ENCODE measurements around the gene UGT1A4. TPM values are rescaled to one million over a fixed set of nuclear protein-coding genes. Genes with fewer than 3 reads are reported as not detected.

Gene UGT1A4
- total RNA-seq, 4 donors from 2014 or later = 0.13 to 3.8 (median 0.45) TPM

DNA sequence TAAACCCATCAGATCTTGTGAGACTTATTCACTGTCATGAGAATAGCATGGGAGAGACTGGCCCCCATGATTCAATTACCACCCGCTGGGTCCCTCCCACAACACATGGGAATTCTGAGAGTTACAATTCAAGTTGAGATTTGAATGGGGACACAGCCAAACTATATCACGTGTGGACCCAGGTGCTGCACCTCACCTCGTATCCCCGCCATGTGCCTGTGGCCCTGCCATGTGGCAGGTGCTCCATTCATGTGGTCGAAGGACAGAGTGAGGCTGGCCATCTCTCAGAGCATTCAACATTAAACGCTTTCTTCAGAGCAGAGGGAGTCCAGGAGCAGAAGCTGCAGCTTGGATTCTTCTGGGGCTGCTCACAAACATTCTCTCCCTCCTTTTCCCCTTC, 91.8 kb downstream of the UGT1A4 start:
- intact Hi-C loops (cut with DNase I) = no loop called here
- 97% methylated on average over 6 of the region's 6 CpGs for WGBS, 2 donors

DNA sequence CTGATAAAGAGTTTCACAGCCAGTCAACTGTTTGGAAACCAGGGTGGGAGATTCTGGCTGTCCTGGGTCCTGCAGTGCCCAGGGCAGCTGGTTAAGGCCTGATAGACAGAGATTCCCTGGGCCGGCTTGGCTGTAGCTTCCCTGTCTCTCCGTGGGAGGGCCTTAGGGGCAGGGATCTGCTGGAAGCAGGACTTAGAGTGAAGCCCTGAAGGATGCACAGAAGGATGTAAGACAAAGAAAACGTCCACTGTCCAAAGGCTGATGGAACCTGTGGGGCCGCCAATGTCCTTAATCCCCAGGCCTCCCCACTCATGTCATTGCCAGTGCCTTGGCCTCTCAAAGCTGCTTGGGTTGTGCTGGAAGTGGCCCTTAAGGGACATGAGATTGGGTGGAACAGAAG, 92.6 kb downstream of the UGT1A4 start:
- Histone ChIP-seq H3K9me3 (no peaks in the 10 kb centered on the region), H3K27ac (no peak overlapping the region), H3K36me3 (no peaks in the 10 kb centered on the region), H3K27me3 (no peaks in the 10 kb centered on the region), H3K4me3 (replicated peaks in 1 of 3) (no peak overlapping the region), H3K4me1 (no peaks in the 10 kb centered on the region)
- TF ChIP-seq POLR2A (IDR thresholded peaks at IDR 0.05) (no peak), CTCF (IDR thresholded peaks at IDR 0.05) (no peak)
- 86 to 87% methylated on average over 4 of the region's 4 CpGs for WGBS, 2 donors
- intact Hi-C loops (cut with DNase I) = no loop called here
- DNase-seq = no peak

More for the DNA sequence above, 91.8 kb downstream of the UGT1A4 start:
- no peaks in the 10 kb centered on the region for H3K9me3 ChIP-seq
- no peak for DNase-seq
- no peak overlapping the region for H3K27ac ChIP-seq
- no peaks in the 10 kb centered on the region for H3K27me3 ChIP-seq
- H3K4me1 ChIP-seq = no peaks in the 10 kb centered on the region
- H3K4me3 ChIP-seq (replicated peaks in 1 of 3) = no peak overlapping the region
- no peaks in the 10 kb centered on the region for H3K36me3 ChIP-seq
- no peak for TF ChIP-seq CTCF (IDR thresholded peaks at IDR 0.05)
- TF ChIP-seq POLR2A (IDR thresholded peaks at IDR 0.05) = no peak

GRCh38 chr2:233811732-233812131, 93.2 kb downstream of the UGT1A4 start:
- WGBS, 2 donors = 88 to 94% methylated on average over 8 of the region's 8 CpGs
- Histone ChIP-seq H3K36me3 (no peaks in the 10 kb centered on the region), H3K27me3 (no peaks in the 10 kb centered on the region), H3K4me3 (replicated peaks in 1 of 3) (no peak overlapping the region), H3K4me1 (no peaks in the 10 kb centered on the region), H3K9me3 (no peaks in the 10 kb centered on the region), H3K27ac (no peak overlapping the region)
- no peak for TF ChIP-seq POLR2A (IDR thresholded peaks at IDR 0.05)
- no peak for TF ChIP-seq CTCF (IDR thresholded peaks at IDR 0.05)
- intact Hi-C loops (cut with DNase I) = no loop called here
- no peak for DNase-seq

DNA sequence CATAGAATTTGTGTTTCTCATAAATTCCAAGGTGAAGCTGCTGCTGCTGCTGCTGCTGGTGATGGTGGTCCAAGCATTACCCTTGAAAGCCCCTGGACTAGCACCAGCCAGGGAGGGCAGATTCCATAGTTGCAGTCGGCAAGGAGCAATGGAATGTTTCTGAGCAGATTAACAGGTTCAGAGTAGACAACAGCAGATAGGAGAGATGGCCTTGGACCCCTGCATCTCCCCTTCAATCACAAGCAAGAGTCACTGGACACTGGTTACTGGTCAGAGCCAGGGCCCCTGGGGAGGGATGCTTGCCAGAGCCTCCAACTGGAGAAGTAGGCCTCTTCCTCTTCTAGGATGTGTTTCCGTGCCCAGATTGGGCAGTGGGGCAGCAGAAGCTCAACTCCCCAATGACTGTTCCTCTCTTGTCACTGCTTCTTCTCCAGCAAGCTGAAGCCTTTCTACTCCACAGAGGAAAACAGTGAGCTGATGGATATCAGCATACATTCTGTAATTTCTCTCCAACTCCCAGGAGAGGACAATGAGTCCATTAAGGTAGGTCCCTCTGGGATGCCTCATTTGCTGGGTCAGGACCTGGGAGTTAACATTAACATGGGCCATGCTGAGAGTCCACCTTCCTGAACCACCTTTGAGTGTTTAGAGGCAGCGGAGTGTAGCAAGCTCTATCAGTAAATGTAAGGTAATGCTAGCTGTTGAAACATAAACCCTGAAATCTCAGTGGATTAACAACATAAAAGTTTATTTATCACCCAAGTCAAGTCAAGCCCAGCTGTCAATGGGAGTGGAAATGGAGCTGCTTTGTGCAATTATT, 94.9 kb downstream of the UGT1A4 start:
- no peak overlapping the region for H3K4me3 ChIP-seq (replicated peaks in 1 of 3)
- no peak overlapping the region for H3K27ac ChIP-seq
- intact Hi-C loops (cut with DNase I) = no loop called here
- no peaks in the 10 kb centered on the region for H3K4me1 ChIP-seq
- H3K27me3 ChIP-seq = no peaks in the 10 kb centered on the region
- no peak for DNase-seq
- WGBS, 2 donors = 80 to 100% methylated on average over 1 to 3 of the region's 3 CpGs
- H3K36me3 ChIP-seq = no peaks in the 10 kb centered on the region
- no peaks in the 10 kb centered on the region for H3K9me3 ChIP-seq
- TF ChIP-seq POLR2A (IDR thresholded peaks at IDR 0.05) (no peak), CTCF (IDR thresholded peaks at IDR 0.05) (no peak)

GRCh38 chr2:233814056-233814835, 95.7 kb downstream of the UGT1A4 start:
- H3K4me1 ChIP-seq = no peaks in the 10 kb centered on the region
- H3K9me3 ChIP-seq = no peaks in the 10 kb centered on the region
- H3K27ac ChIP-seq = no peak overlapping the region
- H3K27me3 ChIP-seq = no peaks in the 10 kb centered on the region
- DNase-seq = no peak
- TF ChIP-seq POLR2A (IDR thresholded peaks at IDR 0.05) (no peak), CTCF (IDR thresholded peaks at IDR 0.05) (no peak)
- no peak overlapping the region for H3K4me3 ChIP-seq (replicated peaks in 1 of 3)
- no peaks in the 10 kb centered on the region for H3K36me3 ChIP-seq
- WGBS, 2 donors = 54 to 80% methylated on average over 2 of the region's 2 CpGs
- intact Hi-C loops (cut with DNase I) = no loop called here

Measured in thyroid gland (tissue), 4 donors.